Measurements from ENCODE around the gene MARS1. TPM values are rescaled to one million over a fixed set of nuclear protein-coding genes. Genes with fewer than 3 reads are reported as not detected.
A peak's percentile ranks its signal among the peaks of the same experiment; 100 is the strongest.

MARS1 gene
- total and polyA plus RNA-seq, 2 donors from 2014 or later, result 62.8 to 158 TPM

DNA sequence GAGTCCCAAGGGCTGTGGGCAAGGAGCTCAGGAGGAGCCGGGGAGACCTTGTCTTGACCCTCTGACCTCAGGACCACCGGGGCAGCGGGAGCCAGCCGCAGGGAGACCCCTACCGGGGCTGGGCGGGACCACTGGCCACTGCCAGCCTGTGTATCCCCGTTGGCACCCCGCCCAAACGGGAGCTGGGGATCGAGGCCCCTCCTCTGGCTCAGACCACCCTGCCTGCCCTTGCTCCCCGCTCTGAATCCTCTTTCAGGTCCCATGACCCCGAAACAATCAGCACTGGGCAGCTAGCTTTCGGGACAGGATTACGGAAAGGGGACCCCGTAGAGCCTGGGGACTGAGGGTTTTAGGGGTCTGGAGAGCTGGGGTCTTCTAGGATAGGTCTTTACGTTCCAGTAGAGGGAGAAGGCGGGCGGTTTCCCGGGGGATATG, 27.0 kb upstream of the MARS1 start:
- peak; percentile 40 to 85 (median 67) for DNase-seq
- intact Hi-C loops (cut with DNase I), result no loop called here
- peak overlapping the region in 2 of 3 donors; percentile 26 to 33 for H3K9ac ChIP-seq (ENCODE audit: low read length in 3 of 3)
- no peaks in the 10 kb centered on the region for H3K27me3 ChIP-seq (ENCODE audit: control insufficient read depth, insufficient read depth, low read length)
- no peaks in the 10 kb centered on the region for H3K9me3 ChIP-seq (ENCODE audit: control insufficient read depth in 2 of 3, insufficient read depth in 1 of 3, low read length in 3 of 3)
- peaks cover 0 to 13% (median 6%) of the 10 kb centered on the region in 3 donors for H3K4me1 ChIP-seq (ENCODE audit: control insufficient read depth in 2 of 3, insufficient read depth in 2 of 3, low read depth in 1 of 3, low read length in 3 of 3)
- no peak for FAIRE-seq
- TF ChIP-seq, protein P1, sequence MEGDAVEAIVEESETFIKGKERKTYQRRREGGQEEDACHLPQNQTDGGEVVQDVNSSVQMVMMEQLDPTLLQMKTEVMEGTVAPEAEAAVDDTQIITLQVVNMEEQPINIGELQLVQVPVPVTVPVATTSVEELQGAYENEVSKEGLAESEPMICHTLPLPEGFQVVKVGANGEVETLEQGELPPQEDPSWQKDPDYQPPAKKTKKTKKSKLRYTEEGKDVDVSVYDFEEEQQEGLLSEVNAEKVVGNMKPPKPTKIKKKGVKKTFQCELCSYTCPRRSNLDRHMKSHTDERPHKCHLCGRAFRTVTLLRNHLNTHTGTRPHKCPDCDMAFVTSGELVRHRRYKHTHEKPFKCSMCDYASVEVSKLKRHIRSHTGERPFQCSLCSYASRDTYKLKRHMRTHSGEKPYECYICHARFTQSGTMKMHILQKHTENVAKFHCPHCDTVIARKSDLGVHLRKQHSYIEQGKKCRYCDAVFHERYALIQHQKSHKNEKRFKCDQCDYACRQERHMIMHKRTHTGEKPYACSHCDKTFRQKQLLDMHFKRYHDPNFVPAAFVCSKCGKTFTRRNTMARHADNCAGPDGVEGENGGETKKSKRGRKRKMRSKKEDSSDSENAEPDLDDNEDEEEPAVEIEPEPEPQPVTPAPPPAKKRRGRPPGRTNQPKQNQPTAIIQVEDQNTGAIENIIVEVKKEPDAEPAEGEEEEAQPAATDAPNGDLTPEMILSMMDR (IDR thresholded peaks at IDR 0.05; ENCODE audit: borderline replicate concordance, extremely low read depth, insufficient read depth), result no peak
- H3K27ac ChIP-seq (ENCODE audit: low read depth in 2 of 2, low read length in 2 of 2), result no peak overlapping the region
- H3K36me3 ChIP-seq (ENCODE audit: control insufficient read depth in 2 of 3, insufficient read depth in 3 of 3, low read length in 3 of 3), result no peaks in the 10 kb centered on the region
- H3K4me3 ChIP-seq (ENCODE audit: low read length in 3 of 3), result peak overlapping the region in 2 of 3 donors; percentile 58 to 84

GRCh38 chr12:57461276-57461916, 26.5 kb upstream of the MARS1 start:
- no peaks in the 10 kb centered on the region for H3K27me3 ChIP-seq (ENCODE audit: control insufficient read depth, insufficient read depth, low read length)
- H3K4me3 ChIP-seq (ENCODE audit: low read length in 3 of 3), result peak overlapping the region; percentile 60 to 84 (median 80)
- no peaks in the 10 kb centered on the region for H3K9me3 ChIP-seq (ENCODE audit: control insufficient read depth in 2 of 3, insufficient read depth in 1 of 3, low read length in 3 of 3)
- peak overlapping the region in 1 of 2 donors; percentile 34 for H3K27ac ChIP-seq (ENCODE audit: low read depth in 2 of 2, low read length in 2 of 2)
- H3K9ac ChIP-seq (ENCODE audit: low read length in 3 of 3), result peak overlapping the region; percentile 43 to 77 (median 66)
- peak; percentile 88 to 95 (median 91) for DNase-seq
- TF ChIP-seq, protein P1 (IDR thresholded peaks at IDR 0.05; ENCODE audit: borderline replicate concordance, extremely low read depth, insufficient read depth), result no peak
- peaks cover 0 to 9% (median 6%) of the 10 kb centered on the region in 3 donors for H3K4me1 ChIP-seq (ENCODE audit: control insufficient read depth in 2 of 3, insufficient read depth in 2 of 3, low read depth in 1 of 3, low read length in 3 of 3)
- FAIRE-seq, result no peak
- no peaks in the 10 kb centered on the region for H3K36me3 ChIP-seq (ENCODE audit: control insufficient read depth in 2 of 3, insufficient read depth in 3 of 3, low read length in 3 of 3)
- intact Hi-C loops (cut with DNase I), result no loop called here

- TF ChIP-seq, protein P1 (IDR thresholded peaks at IDR 0.05; ENCODE audit: borderline replicate concordance, extremely low read depth, insufficient read depth), result no peak
- peaks cover 0 to 8% (median 6%) of the 10 kb centered on the region in 3 donors for H3K4me1 ChIP-seq (ENCODE audit: control insufficient read depth in 2 of 3, insufficient read depth in 2 of 3, low read depth in 1 of 3, low read length in 3 of 3)
- H3K9ac ChIP-seq (ENCODE audit: low read length in 3 of 3), result peak overlapping the region; percentile 43 to 77 (median 66)
- no peak for FAIRE-seq
- H3K9me3 ChIP-seq (ENCODE audit: control insufficient read depth in 2 of 3, insufficient read depth in 1 of 3, low read length in 3 of 3), result no peaks in the 10 kb centered on the region
- intact Hi-C loops (cut with DNase I), result no loop called here
- peak overlapping the region in 1 of 2 donors; percentile 34 for H3K27ac ChIP-seq (ENCODE audit: low read depth in 2 of 2, low read length in 2 of 2)
- no peaks in the 10 kb centered on the region for H3K36me3 ChIP-seq (ENCODE audit: control insufficient read depth in 2 of 3, insufficient read depth in 3 of 3, low read length in 3 of 3)
- DNase-seq, result peak in 1 of 5 donors; percentile 70
- H3K27me3 ChIP-seq (ENCODE audit: control insufficient read depth, insufficient read depth, low read length), result no peaks in the 10 kb centered on the region
- H3K4me3 ChIP-seq (ENCODE audit: low read length in 3 of 3), result peak overlapping the region; percentile 60 to 84 (median 80)
Observed at GRCh38 chr12:57461917-57462250, 26.0 kb upstream of the MARS1 start.

Measured in kidney (tissue), 14 donors.